Stomach (tissue), 9 donors: ENCODE results near the gene AK5. TPM values are rescaled to one million over a fixed set of nuclear protein-coding genes. Genes with fewer than 3 reads are reported as not detected.
"Not testable (repeated sequence)": the region's sequence is repeated elsewhere in the genome, so short reads cannot be mapped to it uniquely, and the experiment has no call there.

Experiments
- DNase-seq, 2 donors: peaks; one replicate each; pipeline versions ENCODE4 v3.0.0 to v3.0.0-alpha.2; 2013 to 2019
- H3K27ac ChIP-seq, 5 donors: fragments of 200-600 bp in 4 of 5; sonication (generic) in 4 of 5; one replicate each; pipeline ENCODE4 v1.5.1; 2013 to 2019; ENCODE audit warnings: mild to moderate bottlenecking in 1 of 5, moderate library complexity in 1 of 5
- H3K27me3 ChIP-seq, 3 donors: fragments of 200-600 bp; sonication (generic); one replicate each; pipeline ENCODE4 v1.5.1; 2017 to 2019; ENCODE audit warnings: mixed run types in 1 of 3
- H3K36me3 ChIP-seq, 4 donors: fragments of 200-600 bp; sonication (generic); 1 replicate in 3 of 4; 2 replicates in 1 of 4; pipeline ENCODE4 v1.5.1; 2016 to 2019
- H3K4me1 ChIP-seq, 4 donors: fragments of 200-600 bp; sonication (generic); one replicate each; pipeline ENCODE4 v1.5.1; 2016 to 2019
- H3K4me3 ChIP-seq, 4 donors: fragments of 200-600 bp; sonication (generic) in 3 of 4; one replicate each; pipeline ENCODE4 v1.5.1; 2016 to 2019; ENCODE audit warnings: mild to moderate bottlenecking in 1 of 4
- H3K9me3 ChIP-seq, 4 donors: fragments of 200-600 bp; sonication (generic); one replicate each; pipeline ENCODE4 v1.5.1; 2016 to 2019
- CTCF ChIP-seq, 7 experiments: fragments of 450-650 bp in 4 of 7; fragments of 200-600 bp in 3 of 7; sonication (generic) in 3 of 7; IDR thresholded peaks; one replicate each; pipeline ENCODE4 v1.5.1; 2016 to 2019; ENCODE audit warnings: antibody characterized with exemption in 7 of 7, control low read depth in 2 of 7, mild to moderate bottlenecking in 1 of 7
- EP300 ChIP-seq: sonication (generic); formaldehyde crosslinking; IDR thresholded peaks from one replicate; pipeline ENCODE4 v1.6.1; 2017; ENCODE audit warnings: antibody characterized with exemption
- POLR2A ChIP-seq, 4 donors: fragments of 450-650 bp; IDR thresholded peaks; one replicate each; pipeline ENCODE4 v1.6.1; 2016; ENCODE audit warnings: antibody characterized with exemption in 4 of 4, control low read depth in 2 of 4, mild to moderate bottlenecking in 1 of 4, moderate library complexity in 1 of 4
- POLR2AphosphoS5 ChIP-seq, 3 donors: sonication (generic); formaldehyde crosslinking; IDR thresholded peaks; one replicate each; pipeline ENCODE4 v1.6.1; 2016; ENCODE audit warnings: antibody characterized with exemption in 3 of 3
- WGBS, 5 donors: extraction: QIAGEN DNeasy Blood & Tissue Kit in 3 of 5; methylation state at CpG; one replicate each; pipeline versions ENCODE4 v1.1.5 to v1.1.7; 2013 to 2018; 5-methylcytosine and 5-hydroxymethylcytosine counted together
- intact Hi-C: fragments of 100-400 bp; cut with DNase I; formaldehyde crosslinking; loops from one replicate; pipeline ENCODE4 v1.15.1; 2023; ENCODE audit warnings: low total_unique reads
- polyA plus RNA-seq, 3 donors: library from polyadenylated mRNA; stranded (reverse); fragments of 200-250 nt; gene quantifications; one replicate each; pipeline ENCODE4 v1.2.3, GENCODE V29; 2013
- total RNA-seq, 5 donors: library from RNA; depleted of rRNA; stranded (reverse); fragments of >200 nt; gene quantifications; one replicate each; pipeline versions ENCODE4 v1.1.0 to v1.2.3, GENCODE V29; 2014 to 2016
- donor health status: healthy with polysubstance abuse.
- donor health status: Bipolar disorder and iron deficiency.
- donor health status: healthy.

The AK5 gene
- total and polyA plus RNA-seq, 8 donors: 0.23 to 5.0 (median 1.3) TPM; not detected in 3

GRCh38 chr1:77514921-77515776 lies 233.3 kb downstream of the AK5 start:
- DNase-seq: peak in 1 of 2 donors; percentile 49
- Histone ChIP-seq H3K27ac (peak overlapping the region in 1 of 5 donors; percentile 59), H3K4me1 (peaks cover 0 to 13% (median 7%) of the 10 kb centered on the region in 4 donors), H3K4me3 (no peak overlapping the region), H3K9me3 (peaks cover 0 to 13% (median 8%) of the 10 kb centered on the region in 4 donors), H3K36me3 (no peaks in the 10 kb centered on the region), H3K27me3 (no peaks in the 10 kb centered on the region)
- no peak for TF ChIP-seq POLR2A (IDR thresholded peaks at IDR 0.05)
- no peak for TF ChIP-seq EP300
- no peak for TF ChIP-seq POLR2AphosphoS5 (IDR thresholded peaks at IDR 0.05)
- no peak for TF ChIP-seq CTCF (IDR thresholded peaks at IDR 0.05)
- intact Hi-C loops: no loop called here
- WGBS, 5 donors: 22 to 35% (median 28%) methylated on average over 9 to 10 of the region's 10 CpGs

GRCh38 chr1:77516106-77516505 lies 234.3 kb downstream of the AK5 start:
- peaks cover 0 to 13% (median 8%) of the 10 kb centered on the region in 4 donors for H3K9me3 ChIP-seq
- 71 to 89% (median 86%) methylated on average over 2 of the region's 2 CpGs for WGBS, 5 donors
- H3K36me3 ChIP-seq: no peaks in the 10 kb centered on the region
- H3K4me3 ChIP-seq: no peak overlapping the region
- H3K27me3 ChIP-seq: no peaks in the 10 kb centered on the region
- intact Hi-C loops: no loop called here
- no peak overlapping the region for H3K27ac ChIP-seq
- DNase-seq: no peak
- TF ChIP-seq EP300 (no peak), POLR2AphosphoS5 (IDR thresholded peaks at IDR 0.05) (no peak), CTCF (IDR thresholded peaks at IDR 0.05) (no peak), POLR2A (IDR thresholded peaks at IDR 0.05) (no peak)
- peaks cover 0 to 13% (median 7%) of the 10 kb centered on the region in 4 donors for H3K4me1 ChIP-seq

- H3K27ac ChIP-seq: no peak overlapping the region
- no peak for DNase-seq
- no peaks in the 10 kb centered on the region for H3K27me3 ChIP-seq
- no peak for TF ChIP-seq CTCF (IDR thresholded peaks at IDR 0.05)
- no peak for TF ChIP-seq POLR2AphosphoS5 (IDR thresholded peaks at IDR 0.05)
- no peak for TF ChIP-seq EP300
- TF ChIP-seq POLR2A (IDR thresholded peaks at IDR 0.05): no peak
- no peaks in the 10 kb centered on the region for H3K36me3 ChIP-seq
- H3K9me3 ChIP-seq: peaks cover 0 to 2% (median 0%) of the 10 kb centered on the region in 4 donors
- intact Hi-C loops: no loop called here
- 93 to 95% (median 94%) methylated on average over 3 of the region's 3 CpGs for WGBS, 5 donors
- no peak overlapping the region for H3K4me3 ChIP-seq
- H3K4me1 ChIP-seq: no peaks in the 10 kb centered on the region
These were observed 242.2 kb downstream of the AK5 start for GRCh38 chr1:77524038-77524437.

GRCh38 chr1:77531149-77531548 lies 249.3 kb downstream of the AK5 start:
- H3K27ac ChIP-seq, DNase-seq, H3K9me3 ChIP-seq, H3K36me3 ChIP-seq, H3K4me3 ChIP-seq, H3K27me3 ChIP-seq: not testable (repeated sequence)
- H3K4me1 ChIP-seq: peaks cover 0 to 11% (median 4%) of the 10 kb centered on the region in 4 donors
- intact Hi-C loops: loop anchor here (10.0 kb wide), 1 partner anchor 376 kb away; no protein-coding TSS in a partner anchor
- 92 to 98% (median 96%) methylated on average over 7 to 8 of the region's 8 CpGs for WGBS, 5 donors

GRCh38 chr1:77531596-77532280 lies 249.9 kb downstream of the AK5 start:
- H3K4me1 ChIP-seq: peaks cover 0 to 11% (median 4%) of the 10 kb centered on the region in 4 donors
- 93 to 98% (median 97%) methylated on average over 26 to 49 of the region's 49 CpGs for WGBS, 5 donors

More at GRCh38 chr1:77531596-77532280, 249.9 kb downstream of the AK5 start:
- H3K27me3 ChIP-seq, H3K4me3 ChIP-seq, DNase-seq, H3K36me3 ChIP-seq, H3K9me3 ChIP-seq, H3K27ac ChIP-seq: not testable (repeated sequence)
- intact Hi-C loops: loop anchor here (10.0 kb wide), 1 partner anchor 377 kb away; no protein-coding TSS in a partner anchor
